Cardiac fibroblast (primary cell): ENCODE measurements around the gene OR8K5.

Source experiments
- DNase-seq, 2 donors: peaks; one replicate each; pipeline versions ENCODE4 v3.0.0 to v3.0.0-alpha.2; 2010; ENCODE audit warnings: low read depth in 2 of 2
- H3K4me3 ChIP-seq, 2 donors: replicated peaks in 1 of 2; 1 replicate in 1 of 2; 2 replicates in 1 of 2; pipeline ENCODE4 v1.5.1; 2011; ENCODE audit warnings: low read depth in 2 of 2, low read length in 2 of 2, mild to moderate bottlenecking in 2 of 2, moderate library complexity in 1 of 2
- TF ChIP-seq, protein P1 (sequence below): IDR thresholded peaks from one replicate; pipeline ENCODE4 v1.5.1; 2011; ENCODE audit warnings: low read depth, mild to moderate bottlenecking, low read length, inconsistent platforms

The OR8K5 gene, protein sequence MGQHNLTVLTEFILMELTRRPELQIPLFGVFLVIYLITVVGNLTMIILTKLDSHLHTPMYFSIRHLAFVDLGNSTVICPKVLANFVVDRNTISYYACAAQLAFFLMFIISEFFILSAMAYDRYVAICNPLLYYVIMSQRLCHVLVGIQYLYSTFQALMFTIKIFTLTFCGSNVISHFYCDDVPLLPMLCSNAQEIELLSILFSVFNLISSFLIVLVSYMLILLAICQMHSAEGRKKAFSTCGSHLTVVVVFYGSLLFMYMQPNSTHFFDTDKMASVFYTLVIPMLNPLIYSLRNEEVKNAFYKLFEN

GRCh38 chr11:56160217-56160616 lies at the start of gene OR8K5:
Gene OR8K5 (minus strand): TSS chr11:56160317. CDS start chr11:56160317, 0 bp downstream.
- TF ChIP-seq, protein P1, sequence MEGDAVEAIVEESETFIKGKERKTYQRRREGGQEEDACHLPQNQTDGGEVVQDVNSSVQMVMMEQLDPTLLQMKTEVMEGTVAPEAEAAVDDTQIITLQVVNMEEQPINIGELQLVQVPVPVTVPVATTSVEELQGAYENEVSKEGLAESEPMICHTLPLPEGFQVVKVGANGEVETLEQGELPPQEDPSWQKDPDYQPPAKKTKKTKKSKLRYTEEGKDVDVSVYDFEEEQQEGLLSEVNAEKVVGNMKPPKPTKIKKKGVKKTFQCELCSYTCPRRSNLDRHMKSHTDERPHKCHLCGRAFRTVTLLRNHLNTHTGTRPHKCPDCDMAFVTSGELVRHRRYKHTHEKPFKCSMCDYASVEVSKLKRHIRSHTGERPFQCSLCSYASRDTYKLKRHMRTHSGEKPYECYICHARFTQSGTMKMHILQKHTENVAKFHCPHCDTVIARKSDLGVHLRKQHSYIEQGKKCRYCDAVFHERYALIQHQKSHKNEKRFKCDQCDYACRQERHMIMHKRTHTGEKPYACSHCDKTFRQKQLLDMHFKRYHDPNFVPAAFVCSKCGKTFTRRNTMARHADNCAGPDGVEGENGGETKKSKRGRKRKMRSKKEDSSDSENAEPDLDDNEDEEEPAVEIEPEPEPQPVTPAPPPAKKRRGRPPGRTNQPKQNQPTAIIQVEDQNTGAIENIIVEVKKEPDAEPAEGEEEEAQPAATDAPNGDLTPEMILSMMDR = no peak
- H3K4me3 ChIP-seq = no peak within 1 kb of the TSS
- DNase-seq = no peak

GRCh38 chr11:56207790-56208189 lies 47.7 kb upstream of the OR8K5 start:
- TF ChIP-seq, protein P1 = no peak
- DNase-seq = no peak
- H3K4me3 ChIP-seq = no peak overlapping the region

- DNase-seq = no peak
- TF ChIP-seq, protein P1 = no peak
Measured at GRCh38 chr11:56197367-56197766, 37.2 kb upstream of the OR8K5 start.

GRCh38 chr11:56196705-56197104 lies 36.6 kb upstream of the OR8K5 start:
- no peak overlapping the region for H3K4me3 ChIP-seq
- TF ChIP-seq, protein P1 = no peak
- DNase-seq = no peak

More at GRCh38 chr11:56197367-56197766, 37.2 kb upstream of the OR8K5 start:
- no peak overlapping the region for H3K4me3 ChIP-seq

DNA sequence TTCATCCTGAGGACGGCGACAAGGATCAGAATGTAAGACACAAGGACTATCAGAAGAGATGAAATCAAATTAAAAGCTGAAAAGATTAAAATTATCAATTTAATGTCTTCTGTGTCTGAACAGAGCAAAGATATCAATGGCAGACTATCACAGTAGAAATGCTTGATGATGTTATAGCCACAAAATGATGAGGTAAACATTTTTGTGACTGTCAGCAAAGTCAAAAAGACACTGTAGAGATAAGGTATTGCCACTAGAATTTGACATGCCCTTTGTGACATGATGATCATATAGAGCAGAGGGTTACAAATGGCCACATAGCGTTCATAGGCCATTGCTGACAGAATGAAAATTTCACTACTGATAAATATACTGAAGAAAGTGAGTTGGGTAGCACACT lies 28.5 kb upstream of the OR8K5 start:
- TF ChIP-seq, protein P1 = no peak
- H3K4me3 ChIP-seq = no peak overlapping the region
- no peak for DNase-seq

GRCh38 chr11:56183459-56183858 lies 23.3 kb upstream of the OR8K5 start:
- H3K4me3 ChIP-seq = no peak overlapping the region
- TF ChIP-seq, protein P1 = no peak
- no peak for DNase-seq

DNA sequence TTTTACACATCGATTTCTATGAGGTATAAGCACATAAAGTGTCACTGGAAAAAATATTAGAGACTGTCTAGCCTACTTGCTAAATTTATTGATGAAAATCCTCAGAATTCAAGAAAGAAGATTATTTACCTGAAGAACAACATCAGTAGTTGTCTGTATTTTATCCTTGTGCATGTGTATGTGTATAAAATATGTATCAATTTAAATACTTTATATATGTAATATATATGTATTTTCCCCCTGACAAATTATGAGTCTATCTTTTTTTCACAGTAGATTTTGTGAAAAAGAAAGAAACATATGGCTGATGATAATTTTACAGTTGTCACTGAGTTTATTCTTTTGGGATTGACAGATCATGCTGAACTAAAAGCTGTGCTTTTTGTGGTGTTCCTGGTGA lies 16.2 kb upstream of the OR8K5 start, which contains the start of gene OR5J2:
Gene OR5J2 (plus strand): TSS at position 301 of the 400 bp plus-strand sequence. CDS start 0 bp downstream, at position 301.
- no peak within 1 kb of the TSS for H3K4me3 ChIP-seq
- TF ChIP-seq, protein P1 = no peak
- no peak for DNase-seq
